Measurements from ENCODE around the gene SLC22A23.

- TF ChIP-seq, protein P1, sequence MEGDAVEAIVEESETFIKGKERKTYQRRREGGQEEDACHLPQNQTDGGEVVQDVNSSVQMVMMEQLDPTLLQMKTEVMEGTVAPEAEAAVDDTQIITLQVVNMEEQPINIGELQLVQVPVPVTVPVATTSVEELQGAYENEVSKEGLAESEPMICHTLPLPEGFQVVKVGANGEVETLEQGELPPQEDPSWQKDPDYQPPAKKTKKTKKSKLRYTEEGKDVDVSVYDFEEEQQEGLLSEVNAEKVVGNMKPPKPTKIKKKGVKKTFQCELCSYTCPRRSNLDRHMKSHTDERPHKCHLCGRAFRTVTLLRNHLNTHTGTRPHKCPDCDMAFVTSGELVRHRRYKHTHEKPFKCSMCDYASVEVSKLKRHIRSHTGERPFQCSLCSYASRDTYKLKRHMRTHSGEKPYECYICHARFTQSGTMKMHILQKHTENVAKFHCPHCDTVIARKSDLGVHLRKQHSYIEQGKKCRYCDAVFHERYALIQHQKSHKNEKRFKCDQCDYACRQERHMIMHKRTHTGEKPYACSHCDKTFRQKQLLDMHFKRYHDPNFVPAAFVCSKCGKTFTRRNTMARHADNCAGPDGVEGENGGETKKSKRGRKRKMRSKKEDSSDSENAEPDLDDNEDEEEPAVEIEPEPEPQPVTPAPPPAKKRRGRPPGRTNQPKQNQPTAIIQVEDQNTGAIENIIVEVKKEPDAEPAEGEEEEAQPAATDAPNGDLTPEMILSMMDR (IDR thresholded peaks at IDR 0.05; ENCODE audit: low read depth, low read length) = no peak
- TF ChIP-seq EZH2phosphoT487 (IDR thresholded peaks at IDR 0.05; ENCODE audit: low read depth) = no peak
Measured at GRCh38 chr6:3286641-3287171, 170.1 kb downstream of the SLC22A23 start.

Measured in OCI-LY3 (cell line).